HG02885 (cell line): ENCODE results near the gene GID8.

ENCODE experiments used
- ATAC-seq: cut with Tn5 transposase; IDR thresholded peaks from one replicate; pipeline ENCODE4 v1.9.1; 2021; ENCODE audit warnings: mild to moderate bottlenecking; ENCODE audit not compliant: unreplicated experiment, poor library complexity

Gene GID8

GRCh38 chr20:62967149-62967501 is 29.2 kb downstream of the GID8 start:
- ATAC-seq, result no peak

GRCh38 chr20:62967628-62968351 is 29.8 kb downstream of the GID8 start:
- no peak for ATAC-seq

GRCh38 chr20:62968378-62969178 is 30.6 kb downstream of the GID8 start:
- no peak for ATAC-seq

- ATAC-seq, result no peak
Measured at GRCh38 chr20:62969179-62969760, 31.3 kb downstream of the GID8 start.

- no peak for ATAC-seq
Measured at GRCh38 chr20:62969939-62970306, 32.0 kb downstream of the GID8 start.

- ATAC-seq, result no peak
Measured at GRCh38 chr20:62970307-62971210, 32.6 kb downstream of the GID8 start.

- ATAC-seq, result no peak
Measured at GRCh38 chr20:62971211-62971949, 33.4 kb downstream of the GID8 start.

- ATAC-seq, result peak; percentile 71
Measured at GRCh38 chr20:62971950-62972844, 34.2 kb downstream of the GID8 start.

GRCh38 chr20:62972845-62973745 is 35.1 kb downstream of the GID8 start:
- no peak for ATAC-seq

GRCh38 chr20:62975251-62975760 is 37.4 kb downstream of the GID8 start:
- no peak for ATAC-seq

- ATAC-seq, result no peak
Measured at GRCh38 chr20:62975812-62976508, 38.0 kb downstream of the GID8 start.

- no peak for ATAC-seq
Measured at GRCh38 chr20:62976886-62977285, 38.9 kb downstream of the GID8 start.

- ATAC-seq, result peak; percentile 57
Measured at GRCh38 chr20:62977613-62978560, 39.9 kb downstream of the GID8 start.

GRCh38 chr20:62978561-62978943 is 40.6 kb downstream of the GID8 start:
- ATAC-seq, result no peak

- ATAC-seq, result no peak
Measured at GRCh38 chr20:62979310-62979709, 41.4 kb downstream of the GID8 start.

GRCh38 chr20:62979876-62980373 is 42.0 kb downstream of the GID8 start:
- ATAC-seq, result no peak
